Hepatocyte (in vitro differentiated cells): Measurements from ENCODE around the gene ZNF880. TPM values are rescaled to one million over a fixed set of nuclear protein-coding genes. Genes with fewer than 3 reads are reported as not detected.

Source experiments
- DNase-seq: peaks from one replicate; pipeline ENCODE4 v3.0.0-alpha.2; 2016; ENCODE audit warnings: low spot score
- H2AFZ ChIP-seq: fragments of 200-600 bp; sonication (generic); 2 replicates; pipeline ENCODE4 v1.6.0; 2016; ENCODE audit warnings: antibody characterized with exemption, mild to moderate bottlenecking
- H3K27ac ChIP-seq: fragments of 200-600 bp; sonication (generic); 2 replicates; pipeline ENCODE4 v1.5.1; 2016; ENCODE audit warnings: mild to moderate bottlenecking
- H3K27me3 ChIP-seq: fragments of 200-600 bp; sonication (generic); 2 replicates; pipeline ENCODE4 v1.6.1; 2016
- H3K36me3 ChIP-seq: fragments of 200-600 bp; sonication (generic); replicated peaks from 2 replicates; pipeline ENCODE4 v1.5.1; 2016; ENCODE audit warnings: low read depth; ENCODE audit not compliant: insufficient read depth
- H3K4me1 ChIP-seq: fragments of 200-600 bp; sonication (generic); 2 replicates; pipeline ENCODE4 v1.5.1; 2016; ENCODE audit warnings: mild to moderate bottlenecking, moderate library complexity; ENCODE audit not compliant: insufficient read depth
- H3K4me2 ChIP-seq: fragments of 200-600 bp; sonication (generic); 2 replicates; pipeline ENCODE4 v1.6.0; 2016
- H3K4me3 ChIP-seq: fragments of 200-600 bp; sonication (generic); 2 replicates; pipeline ENCODE4 v1.5.1; 2016; ENCODE audit warnings: mild to moderate bottlenecking
- H3K79me2 ChIP-seq: fragments of 200-600 bp; sonication (generic); 2 replicates; pipeline ENCODE4 v1.6.0; 2017; ENCODE audit warnings: mild to moderate bottlenecking
- H3K9me2 ChIP-seq: fragments of 200-600 bp; sonication (generic); replicated peaks from 2 replicates; pipeline ENCODE4 v1.6.0; 2017; ENCODE audit warnings: mild to moderate bottlenecking; ENCODE audit not compliant: insufficient read depth
- H3K9me3 ChIP-seq: fragments of 200-600 bp; sonication (generic); 2 replicates; pipeline ENCODE4 v1.5.1; 2016; ENCODE audit warnings: low read depth, mild to moderate bottlenecking
- H4K20me1 ChIP-seq: fragments of 200-600 bp; sonication (generic); 2 replicates; pipeline ENCODE4 v1.6.0; 2016; ENCODE audit warnings: mild to moderate bottlenecking; ENCODE audit not compliant: insufficient read depth, poor library complexity, severe bottlenecking
- CTCF ChIP-seq: fragments of 200-600 bp; sonication (generic); IDR thresholded peaks from 2 replicates; pipeline ENCODE4 v1.5.1; 2016; ENCODE audit warnings: antibody characterized with exemption, mild to moderate bottlenecking; ENCODE audit not compliant: poor library complexity
- EZH2 ChIP-seq: fragments of 200-600 bp; sonication (generic); IDR thresholded peaks from 2 replicates; pipeline ENCODE4 v1.6.1; 2016; ENCODE audit warnings: antibody characterized with exemption, mild to moderate bottlenecking, borderline replicate concordance
- EZH2phosphoT487 ChIP-seq: fragments of 200-600 bp; sonication (generic); IDR thresholded peaks from one replicate; pipeline ENCODE4 v1.6.1; 2018; ENCODE audit warnings: antibody characterized with exemption, mild to moderate bottlenecking, low read depth, moderate library complexity; ENCODE audit not compliant: unreplicated experiment, severe bottlenecking
- whole genome bisulfite sequencing: methylation state at CpG from one replicate; pipeline ENCODE4 v1.1.6; 2016; ENCODE audit warnings: low lambda C conversion rate; ENCODE audit errors: missing lambda C conversion rate; 5-methylcytosine and 5-hydroxymethylcytosine counted together
- polyA plus RNA-seq: library from polyadenylated mRNA; unstranded; fragments of >200 nt; fragmentation: Nextera tagmentation; extraction: Ambion mirVana; gene quantifications from 2 replicates; pipeline ENCODE4 v1.2.1, GENCODE V29; 2016
- total RNA-seq: library from RNA; depleted of rRNA; stranded (reverse); fragments of >200 nt; gene quantifications from 2 replicates; pipeline ENCODE4 v1.2.3, GENCODE V29; 2014

ZNF880 gene
- total and polyA plus RNA-seq, 2 experiments from 2014 or later = 24.9 to 28.7 TPM

- no peaks in the 10 kb centered on the region for H3K79me2 ChIP-seq
- DNase-seq = peak; percentile 75
- H4K20me1 ChIP-seq = no peaks in the 10 kb centered on the region
- no peak overlapping the region for H2AFZ ChIP-seq
- WGBS = 23% methylated on average over 8 of the region's 8 CpGs
- no peak overlapping the region for H3K4me2 ChIP-seq
- no peaks in the 10 kb centered on the region for H3K4me1 ChIP-seq
- no peaks in the 10 kb centered on the region for H3K27me3 ChIP-seq
- no peak overlapping the region for H3K27ac ChIP-seq
- H3K4me3 ChIP-seq = no peak overlapping the region
- no peaks in the 10 kb centered on the region for H3K9me2 ChIP-seq
- H3K36me3 ChIP-seq = no peaks in the 10 kb centered on the region
- H3K9me3 ChIP-seq = peaks cover 3% of the 10 kb centered on the region
- TF ChIP-seq EZH2 (no peak), CTCF (peak; percentile 49), EZH2phosphoT487 (no peak)
These were observed 26.2 kb upstream of the ZNF880 start for GRCh38 chr19:52343548-52343947.

- H3K79me2 ChIP-seq = no peaks in the 10 kb centered on the region
- DNase-seq = no peak
- 94% methylated on average over 6 of the region's 6 CpGs for WGBS
- no peaks in the 10 kb centered on the region for H3K9me2 ChIP-seq
- H3K9me3 ChIP-seq = peaks cover 3% of the 10 kb centered on the region
- H3K4me3 ChIP-seq = no peak overlapping the region
- no peak for TF ChIP-seq EZH2
- TF ChIP-seq EZH2phosphoT487 = no peak
- TF ChIP-seq CTCF = no peak
- no peaks in the 10 kb centered on the region for H3K36me3 ChIP-seq
- H2AFZ ChIP-seq = no peak overlapping the region
- H4K20me1 ChIP-seq = no peaks in the 10 kb centered on the region
- no peak overlapping the region for H3K4me2 ChIP-seq
- no peak overlapping the region for H3K27ac ChIP-seq
- H3K4me1 ChIP-seq = no peaks in the 10 kb centered on the region
- no peaks in the 10 kb centered on the region for H3K27me3 ChIP-seq
These were observed 24.6 kb upstream of the ZNF880 start for GRCh38 chr19:52345162-52345561.

GRCh38 chr19:52351512-52351911 is 18.2 kb upstream of the ZNF880 start:
- DNase-seq = no peak
- no peak for TF ChIP-seq CTCF
- TF ChIP-seq EZH2phosphoT487 = no peak
- TF ChIP-seq EZH2 = no peak
- Histone ChIP-seq H2AFZ (no peak overlapping the region), H3K4me2 (no peak overlapping the region), H3K9me3 (peaks cover 5% of the 10 kb centered on the region), H3K27ac (no peak overlapping the region), H3K27me3 (no peaks in the 10 kb centered on the region), H3K9me2 (no peaks in the 10 kb centered on the region), H3K79me2 (no peaks in the 10 kb centered on the region), H3K36me3 (no peaks in the 10 kb centered on the region), H4K20me1 (no peaks in the 10 kb centered on the region), H3K4me3 (no peak overlapping the region), H3K4me1 (no peaks in the 10 kb centered on the region)
- 80% methylated on average over 9 of the region's 9 CpGs for WGBS

- 98% methylated on average over 8 of the region's 8 CpGs for WGBS
- H4K20me1 ChIP-seq = no peaks in the 10 kb centered on the region
- peaks cover 7% of the 10 kb centered on the region for H3K36me3 ChIP-seq
These were observed 3.3 kb upstream of the ZNF880 start for GRCh38 chr19:52366414-52366824.

More at GRCh38 chr19:52366414-52366824, 3.3 kb upstream of the ZNF880 start:
- Histone ChIP-seq H3K4me1 (peaks cover 3% of the 10 kb centered on the region), H2AFZ (no peak overlapping the region), H3K9me2 (no peaks in the 10 kb centered on the region), H3K4me3 (no peak overlapping the region), H3K4me2 (no peak overlapping the region), H3K79me2 (peaks cover 11% of the 10 kb centered on the region), H3K27ac (no peak overlapping the region), H3K9me3 (peaks cover 43% of the 10 kb centered on the region), H3K27me3 (no peaks in the 10 kb centered on the region)
- DNase-seq = no peak
- no peak for TF ChIP-seq EZH2
- no peak for TF ChIP-seq CTCF
- TF ChIP-seq EZH2phosphoT487 = no peak
